ENCODE measurements around the gene UCK2. TPM values are rescaled to one million over a fixed set of nuclear protein-coding genes. Genes with fewer than 3 reads are reported as not detected.

Gene UCK2
- total and polyA plus RNA-seq, 2 experiments from 2014 or later: 101 to 149 TPM

GRCh38 chr1:165880993-165881392 is 53.6 kb downstream of the UCK2 start:
- H2AFZ ChIP-seq: no peak overlapping the region
- Mint-ChIP-seq H3K4me3 (no peak overlapping the region), H3K27ac (no peak overlapping the region; the same call in 1 of the 2 replicates), H3K4me1 (peaks cover 40% of the 10 kb centered on the region), H3K9me3 (peaks cover 25% of the 10 kb centered on the region), H3K27me3 (ENCODE audit: insufficient read depth, low read depth, poor library complexity) (peaks cover 3% of the 10 kb centered on the region), H3K36me3 (ENCODE audit: low read depth) (peaks cover 42% of the 10 kb centered on the region)
- no peaks in the 10 kb centered on the region for H3K27me3 ChIP-seq (ENCODE audit: insufficient read depth)
- DNase-seq (ENCODE audit: low spot score) (no peak), ATAC-seq (no peak)
- peak overlapping the region; percentile 6; the same call in 1 of the 2 replicates for H3K27ac ChIP-seq (ENCODE audit: low read depth)
- H4K20me1 ChIP-seq (replicated peaks; ENCODE audit: insufficient read depth): peaks cover 66% of the 10 kb centered on the region
- H3K4me2 ChIP-seq: no peak overlapping the region
- TF ChIP-seq POLR2AphosphoS5 (IDR thresholded peaks at IDR 0.05; ENCODE audit: low read depth) (no peak), NANOG (IDR thresholded peaks at IDR 0.05; ENCODE audit: borderline replicate concordance) (no peak), EZH2phosphoT487 (IDR thresholded peaks at IDR 0.05; ENCODE audit: unreplicated experiment) (no peak), ZNF331 (CRISPR knock-in tag; IDR thresholded peaks at IDR 0.05; ENCODE audit: low read depth) (no peak), JUNB (IDR thresholded peaks at IDR 0.05; ENCODE audit: unreplicated experiment) (no peak), ETS1 (IDR thresholded peaks at IDR 0.05) (no peak), CREB1 (CRISPR knock-in tag; IDR thresholded peaks at IDR 0.05; ENCODE audit: low read depth) (no peak), ZNF114 (CRISPR knock-in tag; IDR thresholded peaks at IDR 0.05) (no peak), EZH2 (IDR thresholded peaks at IDR 0.05; ENCODE audit: low read depth, unreplicated experiment) (no peak), ZNF462 (CRISPR knock-in tag; IDR thresholded peaks at IDR 0.05) (no peak), STAT1 (IDR thresholded peaks at IDR 0.05; ENCODE audit: unreplicated experiment) (no peak), REST (IDR thresholded peaks at IDR 0.05; ENCODE audit: unreplicated experiment) (no peak), CTCF (conservative IDR thresholded peaks at IDR 0.05; ENCODE audit: low read depth in 2 of 2) (no peak)
- peaks cover 100% of the 10 kb centered on the region for H3K79me2 ChIP-seq (replicated peaks; ENCODE audit: insufficient read depth)
- H3K9me2 ChIP-seq (ENCODE audit: insufficient read depth): no peaks in the 10 kb centered on the region
- peaks cover 6% of the 10 kb centered on the region; the same call in 1 of the 2 replicates for H3K36me3 ChIP-seq (ENCODE audit: insufficient read depth)
- no peaks in the 10 kb centered on the region for H3F3A ChIP-seq (replicated peaks; ENCODE audit: low read depth)
- peaks cover 35% of the 10 kb centered on the region for H3K4me1 ChIP-seq (ENCODE audit: insufficient read depth)
- no peak overlapping the region for H3K4me3 ChIP-seq
